Right atrium auricular region (tissue), 2 donors: ENCODE measurements around the gene RPL29. TPM values are rescaled to one million over a fixed set of nuclear protein-coding genes. Genes with fewer than 3 reads are reported as not detected.

ENCODE experiments used
- DNase-seq: peaks from one replicate; pipeline ENCODE4 v3.0.0-alpha.2; 2019; ENCODE audit warnings: low spot score
- H3K27ac ChIP-seq, 2 donors: fragments of 200-600 bp; sonication (generic); 1 replicate in 1 of 2; 2 replicates in 1 of 2; pipeline ENCODE4 v1.5.1; 2016 to 2019
- H3K27me3 ChIP-seq, 2 donors: fragments of 200-600 bp; sonication (generic); one replicate each; pipeline versions ENCODE4 v1.5.1 to v1.6.0; 2017 to 2019
- H3K36me3 ChIP-seq: fragments of 200-600 bp; sonication (generic); one replicate; pipeline ENCODE4 v1.5.1; 2016
- H3K4me1 ChIP-seq, 2 donors: fragments of 200-600 bp; sonication (generic); one replicate each; pipeline versions ENCODE4 v1.5.1 to v1.6.0; 2017 to 2019
- H3K4me3 ChIP-seq, 2 donors: fragments of 200-600 bp; sonication (generic); 1 replicate in 1 of 2; 2 replicates in 1 of 2; pipeline ENCODE4 v1.5.1; 2017 to 2019; ENCODE audit warnings: mild to moderate bottlenecking in 1 of 2, moderate library complexity in 1 of 2
- H3K9me3 ChIP-seq, 2 donors: fragments of 200-600 bp; sonication (generic); one replicate each; pipeline ENCODE4 v1.5.1; 2019
- CTCF ChIP-seq, 2 donors: fragments of 200-600 bp; sonication (generic); IDR thresholded peaks; one replicate each; pipeline ENCODE4 v1.5.1; 2019; ENCODE audit warnings: antibody characterized with exemption in 2 of 2
- total RNA-seq, 2 donors: library from RNA; depleted of rRNA; stranded (reverse); fragments of >200 nt; gene quantifications; one replicate each; pipeline ENCODE4 v1.1.0, GENCODE V29; 2016

The RPL29 gene
- total RNA-seq, 2 donors from 2014 or later: 658 to 1,017 TPM

DNA sequence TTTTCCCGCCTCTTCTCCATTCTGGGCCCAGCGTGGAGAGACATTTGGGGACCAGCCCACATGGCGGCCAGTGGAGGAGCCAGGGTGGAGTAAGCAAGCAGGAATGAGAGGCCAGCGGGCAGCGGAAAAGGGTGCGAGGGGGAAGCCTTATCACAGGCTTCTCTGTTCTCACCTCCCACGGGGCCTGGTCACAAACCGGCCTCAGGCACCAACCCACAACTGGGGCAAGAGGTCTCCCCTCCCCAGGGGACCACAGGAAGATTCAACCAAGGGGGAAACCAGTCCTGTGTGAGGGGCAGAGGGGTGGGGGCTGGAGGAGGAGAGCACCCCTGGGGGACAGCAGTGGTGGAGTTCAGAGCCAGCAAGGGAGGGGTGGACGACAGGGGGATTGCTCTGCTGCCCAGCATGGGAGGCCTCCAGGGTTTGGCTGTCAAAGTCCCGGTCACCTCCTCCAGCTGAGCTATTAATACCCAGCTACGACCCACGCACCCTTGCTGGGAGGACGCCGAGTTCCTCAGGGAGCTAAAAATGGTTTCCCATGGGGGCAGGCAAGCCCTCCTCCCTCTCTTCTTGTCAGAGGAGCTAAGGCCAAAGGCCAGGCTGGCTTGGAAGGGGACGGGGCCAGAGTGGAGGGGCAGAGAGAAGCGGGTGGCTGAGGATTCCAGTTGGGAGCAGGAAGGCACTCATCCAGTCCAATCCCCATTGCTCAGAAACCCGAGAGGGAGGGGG is 23.8 kb upstream of the RPL29 start:
- Histone ChIP-seq H3K4me1 (peaks cover 0 to 98% of the 10 kb centered on the region in 2 donors), H3K27me3 (no peaks in the 10 kb centered on the region), H3K4me3 (no peak overlapping the region), H3K27ac (peak overlapping the region; percentile 93 to 96), H3K36me3 (no peaks in the 10 kb centered on the region), H3K9me3 (no peaks in the 10 kb centered on the region)
- DNase-seq: peak; percentile 68
- TF ChIP-seq CTCF (IDR thresholded peaks at IDR 0.05): no peak

DNA sequence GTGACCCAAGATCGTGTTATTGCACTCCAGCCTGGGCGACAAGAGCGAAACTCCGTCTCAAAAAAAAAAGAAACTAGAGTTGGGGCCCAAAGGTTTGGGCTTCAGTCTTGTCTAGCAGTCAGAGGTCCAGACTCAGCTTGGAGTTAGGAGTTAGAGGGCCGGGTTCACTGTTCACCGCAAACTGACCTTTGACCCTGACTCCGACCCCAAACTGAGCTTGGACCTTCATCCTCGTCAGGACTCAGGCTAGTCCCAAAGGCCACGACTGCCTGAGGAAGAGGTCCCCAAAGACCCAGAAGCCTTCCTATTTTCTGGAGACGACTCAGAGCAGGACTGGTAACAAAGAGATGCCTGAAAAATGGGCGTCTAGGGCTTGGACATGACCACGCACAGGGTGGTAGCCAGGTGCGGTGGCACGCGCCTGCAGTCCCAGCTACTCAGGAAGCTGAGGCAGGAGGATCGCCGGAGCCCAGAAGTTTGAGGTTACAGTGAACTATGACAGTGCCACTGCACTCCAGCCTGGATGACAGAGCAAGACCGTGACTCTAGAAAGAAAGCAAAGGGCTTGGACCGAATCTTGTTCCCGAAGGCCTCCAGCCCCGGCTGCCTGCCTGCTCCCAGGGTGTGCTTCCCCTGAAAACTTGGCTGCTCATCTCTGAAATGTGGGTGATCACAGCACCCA is 22.8 kb upstream of the RPL29 start:
- TF ChIP-seq CTCF (IDR thresholded peaks at IDR 0.05): no peak
- Histone ChIP-seq H3K4me3 (no peak overlapping the region), H3K27me3 (no peaks in the 10 kb centered on the region), H3K4me1 (peaks cover 0 to 94% of the 10 kb centered on the region in 2 donors), H3K27ac (peak overlapping the region; percentile 93 to 96), H3K36me3 (no peaks in the 10 kb centered on the region), H3K9me3 (no peaks in the 10 kb centered on the region)
- no peak for DNase-seq

- no peak for DNase-seq
- H3K4me1 ChIP-seq: peaks cover 0 to 94% of the 10 kb centered on the region in 2 donors
- TF ChIP-seq CTCF (IDR thresholded peaks at IDR 0.05): no peak
Measured at GRCh38 chr3:52017586-52017985, 21.9 kb upstream of the RPL29 start.

GRCh38 chr3:52015438-52016228 is 19.9 kb upstream of the RPL29 start:
- peaks cover 0 to 76% of the 10 kb centered on the region in 2 donors for H3K4me1 ChIP-seq
- TF ChIP-seq CTCF (IDR thresholded peaks at IDR 0.05): no peak
- no peaks in the 10 kb centered on the region for H3K9me3 ChIP-seq
- H3K27ac ChIP-seq: peak overlapping the region; percentile 93 to 96
- no peak overlapping the region for H3K4me3 ChIP-seq
- H3K36me3 ChIP-seq: no peaks in the 10 kb centered on the region
- no peaks in the 10 kb centered on the region for H3K27me3 ChIP-seq
- DNase-seq: no peak

More at GRCh38 chr3:52017586-52017985, 21.9 kb upstream of the RPL29 start:
- peak overlapping the region; percentile 93 to 96 for H3K27ac ChIP-seq
- H3K9me3 ChIP-seq: no peaks in the 10 kb centered on the region
- no peak overlapping the region for H3K4me3 ChIP-seq
- H3K27me3 ChIP-seq: no peaks in the 10 kb centered on the region
- H3K36me3 ChIP-seq: no peaks in the 10 kb centered on the region

- Histone ChIP-seq H3K4me3 (no peak overlapping the region), H3K36me3 (no peaks in the 10 kb centered on the region), H3K27ac (peak overlapping the region; percentile 93 to 96), H3K27me3 (no peaks in the 10 kb centered on the region), H3K9me3 (no peaks in the 10 kb centered on the region), H3K4me1 (peaks cover 0 to 65% of the 10 kb centered on the region in 2 donors)
- no peak for DNase-seq
- peak in 1 of 2 donors; percentile 17 for TF ChIP-seq CTCF (IDR thresholded peaks at IDR 0.05)
Measured at GRCh38 chr3:52014613-52015012, 18.9 kb upstream of the RPL29 start.
